ENCODE results near the gene RNF2.

- TF ChIP-seq FOSL1 (IDR thresholded peaks at IDR 0.05; ENCODE audit: low read depth) = no peak
- TF ChIP-seq, protein P1, sequence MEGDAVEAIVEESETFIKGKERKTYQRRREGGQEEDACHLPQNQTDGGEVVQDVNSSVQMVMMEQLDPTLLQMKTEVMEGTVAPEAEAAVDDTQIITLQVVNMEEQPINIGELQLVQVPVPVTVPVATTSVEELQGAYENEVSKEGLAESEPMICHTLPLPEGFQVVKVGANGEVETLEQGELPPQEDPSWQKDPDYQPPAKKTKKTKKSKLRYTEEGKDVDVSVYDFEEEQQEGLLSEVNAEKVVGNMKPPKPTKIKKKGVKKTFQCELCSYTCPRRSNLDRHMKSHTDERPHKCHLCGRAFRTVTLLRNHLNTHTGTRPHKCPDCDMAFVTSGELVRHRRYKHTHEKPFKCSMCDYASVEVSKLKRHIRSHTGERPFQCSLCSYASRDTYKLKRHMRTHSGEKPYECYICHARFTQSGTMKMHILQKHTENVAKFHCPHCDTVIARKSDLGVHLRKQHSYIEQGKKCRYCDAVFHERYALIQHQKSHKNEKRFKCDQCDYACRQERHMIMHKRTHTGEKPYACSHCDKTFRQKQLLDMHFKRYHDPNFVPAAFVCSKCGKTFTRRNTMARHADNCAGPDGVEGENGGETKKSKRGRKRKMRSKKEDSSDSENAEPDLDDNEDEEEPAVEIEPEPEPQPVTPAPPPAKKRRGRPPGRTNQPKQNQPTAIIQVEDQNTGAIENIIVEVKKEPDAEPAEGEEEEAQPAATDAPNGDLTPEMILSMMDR (IDR thresholded peaks at IDR 0.05 in 2 of 3, conservative IDR thresholded peaks at IDR 0.05 in 1 of 3; ENCODE audit: borderline replicate concordance in 1 of 3, insufficient read depth in 1 of 3, low read depth in 2 of 3, low read length in 2 of 3) = no peak
- TF ChIP-seq ZNF274 (IDR thresholded peaks at IDR 0.05; ENCODE audit: low read depth, low read length) = no peak
- TF ChIP-seq POLR2A (IDR thresholded peaks at IDR 0.05; ENCODE audit: borderline replicate concordance, extremely low read depth, insufficient read depth, insufficient read length) = no peak
Measured at GRCh38 chr1:185049670-185050069, 4.3 kb downstream of the RNF2 start.

Data from HCT116 (cell line).